Thymus (tissue), 11 donors: ENCODE measurements around the gene XDH. TPM values are rescaled to one million over a fixed set of nuclear protein-coding genes. Genes with fewer than 3 reads are reported as not detected.

Source experiments
- DNase-seq, 9 donors: peaks; one replicate each; pipeline ENCODE4 v3.0.0-alpha.2; 2013; ENCODE audit warnings: low spot score in 9 of 9, low read depth in 6 of 9, missing footprints in 1 of 9
- H3K27ac ChIP-seq, 2 donors: one replicate each; pipeline ENCODE4 v1.5.1; 2013; ENCODE audit warnings: control low read depth in 1 of 2, low read depth in 1 of 2, low read length in 1 of 2, mild to moderate bottlenecking in 1 of 2, moderate library complexity in 1 of 2
- H3K27me3 ChIP-seq, 2 donors: one replicate each; pipeline ENCODE4 v1.5.1; 2013; ENCODE audit warnings: low read length in 1 of 2; ENCODE audit not compliant: control insufficient read depth in 2 of 2, insufficient read depth in 1 of 2
- H3K36me3 ChIP-seq, 2 donors: one replicate each; pipeline ENCODE4 v1.5.1; 2013; ENCODE audit warnings: low read length in 1 of 2, mild to moderate bottlenecking in 1 of 2, moderate library complexity in 1 of 2; ENCODE audit not compliant: control insufficient read depth in 2 of 2, insufficient read depth in 2 of 2
- H3K4me1 ChIP-seq, 2 donors: one replicate each; pipeline ENCODE4 v1.5.1; 2013; ENCODE audit warnings: low read length in 2 of 2; ENCODE audit not compliant: control insufficient read depth in 2 of 2, insufficient read depth in 2 of 2
- H3K4me3 ChIP-seq, 2 donors: one replicate each; pipeline ENCODE4 v1.5.1; 2013; ENCODE audit warnings: low read length in 2 of 2, control low read depth in 1 of 2, mild to moderate bottlenecking in 1 of 2
- H3K9me3 ChIP-seq, 2 donors: one replicate each; pipeline ENCODE4 v1.5.1; 2013; ENCODE audit warnings: low read length in 1 of 2, mild to moderate bottlenecking in 1 of 2; ENCODE audit not compliant: control insufficient read depth in 2 of 2, insufficient read depth in 1 of 2
- WGBS: extraction: QIAGEN DNeasy Blood & Tissue Kit; methylation state at CpG from one replicate; pipeline ENCODE4 v1.1.7; 2013; 5-methylcytosine and 5-hydroxymethylcytosine counted together
- polyA plus RNA-seq: library from polyadenylated mRNA; stranded (reverse); fragments of 200-250 nt; gene quantifications from one replicate; pipeline ENCODE4 v1.2.3, GENCODE V29; 2013
- total RNA-seq: library from RNA; stranded (reverse); fragments of 120-200 nt; gene quantifications from one replicate; pipeline ENCODE4 v1.2.4, GENCODE V29; 2013
- donor health status: healthy.

XDH gene
- total and polyA plus RNA-seq, 2 donors: 0.19 to 0.78 TPM

- no peak overlapping the region for H3K27ac ChIP-seq
- H3K4me3 ChIP-seq: no peak overlapping the region
- no peaks in the 10 kb centered on the region for H3K9me3 ChIP-seq
- no peaks in the 10 kb centered on the region for H3K36me3 ChIP-seq
- H3K4me1 ChIP-seq: peaks cover 3 to 4% of the 10 kb centered on the region in 2 donors
- H3K27me3 ChIP-seq: no peaks in the 10 kb centered on the region
- no peak for DNase-seq
Measured at GRCh38 chr2:31429040-31429439, 14.5 kb upstream of the XDH start.

DNA sequence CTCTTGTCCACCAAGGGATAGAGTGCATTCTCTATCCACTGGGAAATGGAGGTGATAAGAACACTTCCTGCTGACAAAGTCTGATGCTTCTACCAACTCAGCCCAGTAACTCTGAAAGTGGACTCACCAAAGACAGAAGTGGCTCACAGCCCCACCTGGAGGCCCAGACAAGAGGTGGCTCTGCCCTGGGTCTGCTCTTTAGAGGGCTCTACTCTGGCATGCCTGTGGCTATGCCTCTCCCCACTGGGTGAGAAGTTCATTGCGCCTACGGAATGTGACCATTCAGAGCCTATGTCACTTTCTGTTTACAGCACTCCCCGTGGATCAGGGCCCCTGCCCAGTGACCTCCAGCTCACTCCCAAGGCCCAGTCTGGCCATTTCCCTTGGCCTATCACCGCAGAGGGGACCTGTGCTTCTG is 13.5 kb upstream of the XDH start:
- Histone ChIP-seq H3K27ac (no peak overlapping the region), H3K27me3 (no peaks in the 10 kb centered on the region), H3K4me1 (peaks cover 3 to 4% of the 10 kb centered on the region in 2 donors), H3K4me3 (no peak overlapping the region), H3K9me3 (no peaks in the 10 kb centered on the region), H3K36me3 (no peaks in the 10 kb centered on the region)
- no peak for DNase-seq
- 88% methylated on average over 4 of the region's 4 CpGs for WGBS

DNA sequence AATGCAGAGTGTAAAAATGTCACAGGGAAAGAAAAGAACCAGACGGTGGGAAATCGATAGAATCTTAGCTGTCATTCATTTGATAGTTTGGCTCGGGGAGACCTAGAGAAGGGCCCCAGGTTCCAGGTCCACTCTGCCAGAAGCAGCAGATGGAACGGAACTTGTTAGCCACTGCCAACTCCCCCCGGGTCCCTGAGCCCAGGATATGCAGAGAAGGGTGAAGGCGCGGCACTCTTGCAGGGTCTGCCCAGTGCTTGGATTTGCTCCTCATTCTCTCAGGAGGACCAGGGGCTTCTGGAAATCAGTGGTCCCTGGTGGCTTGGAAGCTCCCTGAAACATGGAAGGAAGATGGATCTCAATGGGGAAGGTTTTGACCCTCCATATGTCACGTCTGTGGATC is 11.6 kb upstream of the XDH start:
- no peak for DNase-seq
- no peak overlapping the region for H3K27ac ChIP-seq
- no peaks in the 10 kb centered on the region for H3K9me3 ChIP-seq
- no peak overlapping the region for H3K4me3 ChIP-seq
- 97% methylated on average over 8 of the region's 8 CpGs for WGBS
- H3K36me3 ChIP-seq: no peaks in the 10 kb centered on the region
- no peaks in the 10 kb centered on the region for H3K27me3 ChIP-seq
- peaks cover 3 to 4% of the 10 kb centered on the region in 2 donors for H3K4me1 ChIP-seq

DNA sequence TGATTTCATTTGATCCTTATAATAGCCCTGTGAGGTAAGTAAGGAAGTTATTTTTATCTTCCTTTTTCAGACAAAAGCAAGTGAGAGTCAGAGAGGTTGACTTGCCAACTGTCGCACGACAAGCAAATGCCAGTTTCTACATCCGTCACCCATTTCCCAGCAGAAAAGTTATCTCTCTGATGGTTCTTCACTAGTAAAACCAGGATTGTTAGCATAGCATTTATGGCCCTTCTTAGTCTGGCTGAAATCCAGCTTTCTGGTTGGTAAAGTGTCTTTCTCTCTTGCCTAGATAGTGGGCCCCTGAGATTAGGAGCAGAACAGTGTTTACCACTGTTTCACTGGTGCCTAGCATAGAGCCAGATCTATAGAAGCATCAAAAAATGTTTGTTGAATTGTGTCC is 7.1 kb upstream of the XDH start:
- no peak overlapping the region for H3K4me3 ChIP-seq
- H3K27ac ChIP-seq: no peak overlapping the region
- no peaks in the 10 kb centered on the region for H3K27me3 ChIP-seq
- H3K4me1 ChIP-seq: no peaks in the 10 kb centered on the region
- WGBS: over 99% methylated on average over 3 of the region's 3 CpGs
- no peak for DNase-seq
- H3K36me3 ChIP-seq: no peaks in the 10 kb centered on the region
- peaks cover 0 to 6% of the 10 kb centered on the region in 2 donors for H3K9me3 ChIP-seq

DNA sequence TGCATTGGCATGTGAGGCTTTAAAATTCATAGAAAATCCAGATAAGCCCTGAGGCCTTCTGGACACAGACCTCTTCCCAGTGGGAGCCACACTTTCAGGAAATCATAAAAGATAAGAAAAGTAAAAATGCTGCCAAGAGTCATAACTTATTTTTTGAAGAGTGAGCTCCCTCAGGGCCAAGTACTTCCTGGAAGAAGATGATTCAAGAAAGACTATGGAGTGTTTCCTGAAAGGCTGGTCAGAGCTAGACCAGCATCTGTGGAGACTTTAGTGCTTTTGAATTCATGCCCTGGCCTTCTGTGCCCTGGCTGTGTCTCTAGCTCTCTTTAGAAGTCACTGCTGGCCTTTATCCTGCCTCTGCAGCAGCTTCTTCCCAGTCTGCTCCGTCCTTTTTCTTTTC is 6.4 kb upstream of the XDH start:
- Histone ChIP-seq H3K27me3 (no peaks in the 10 kb centered on the region), H3K4me1 (no peaks in the 10 kb centered on the region), H3K4me3 (no peak overlapping the region), H3K36me3 (no peaks in the 10 kb centered on the region), H3K27ac (no peak overlapping the region), H3K9me3 (peaks cover 0 to 6% of the 10 kb centered on the region in 2 donors)
- no peak for DNase-seq
- 86% methylated on average over 1 of the region's 1 CpG for WGBS

DNA sequence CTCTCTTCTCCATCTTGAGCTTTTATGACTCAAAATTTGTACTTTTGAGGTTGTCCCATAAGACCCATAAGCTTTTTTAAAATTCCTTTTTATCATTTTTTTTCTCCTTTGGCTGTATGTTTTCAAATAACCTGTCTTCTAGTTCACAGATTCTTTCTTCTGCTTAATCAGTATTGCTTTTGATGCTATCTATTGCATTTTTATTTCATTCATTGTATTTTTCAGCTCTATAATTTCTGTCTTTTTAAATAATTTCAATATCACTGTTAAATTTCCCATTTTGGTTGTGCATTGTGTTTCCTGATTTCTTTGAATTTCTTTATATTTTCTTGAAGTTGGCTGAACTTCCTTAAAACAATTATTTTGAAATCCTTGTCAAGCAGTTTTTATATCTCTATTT is 4.8 kb upstream of the XDH start:
- DNase-seq: no peak
- Histone ChIP-seq H3K27ac (no peak overlapping the region), H3K27me3 (no peaks in the 10 kb centered on the region), H3K36me3 (no peaks in the 10 kb centered on the region), H3K4me1 (no peaks in the 10 kb centered on the region), H3K9me3 (peaks cover 0 to 6% of the 10 kb centered on the region in 2 donors), H3K4me3 (no peak overlapping the region)

DNA sequence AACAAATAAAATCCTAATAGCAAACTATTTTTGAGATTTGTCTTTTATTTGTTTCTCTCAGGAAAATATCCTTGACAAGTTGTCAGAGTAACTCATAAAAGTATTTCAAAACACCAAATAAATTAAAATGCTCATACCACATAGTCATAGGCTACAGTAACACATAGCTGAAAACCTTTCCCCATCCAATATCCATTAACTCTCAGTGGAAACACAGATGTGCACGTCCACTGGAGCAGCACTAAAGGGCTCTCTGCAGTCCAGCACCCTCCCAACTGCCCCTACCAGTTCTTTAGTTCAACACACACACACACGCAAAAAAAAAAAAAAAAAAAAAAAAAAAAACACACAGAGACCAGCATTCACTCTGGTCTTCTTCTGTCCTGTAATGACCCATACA is 879 bp upstream of the XDH start:
- H3K27me3 ChIP-seq: no peaks in the 10 kb centered on the region
- 89% methylated on average over 2 of the region's 2 CpGs for WGBS
- no peaks in the 10 kb centered on the region for H3K36me3 ChIP-seq
- no peaks in the 10 kb centered on the region for H3K4me1 ChIP-seq
- no peak overlapping the region for H3K4me3 ChIP-seq
- H3K27ac ChIP-seq: no peak overlapping the region
- H3K9me3 ChIP-seq: peaks cover 0 to 6% of the 10 kb centered on the region in 2 donors
- DNase-seq: no peak

GRCh38 chr2:31413862-31414550 is 536 bp downstream of the XDH start:
- no peak for DNase-seq
- Histone ChIP-seq H3K4me1 (no peaks in the 10 kb centered on the region), H3K4me3 (no peak overlapping the region), H3K9me3 (no peaks in the 10 kb centered on the region), H3K36me3 (no peaks in the 10 kb centered on the region), H3K27ac (no peak overlapping the region), H3K27me3 (no peaks in the 10 kb centered on the region)
- 78% methylated on average over 5 of the region's 5 CpGs for WGBS

DNA sequence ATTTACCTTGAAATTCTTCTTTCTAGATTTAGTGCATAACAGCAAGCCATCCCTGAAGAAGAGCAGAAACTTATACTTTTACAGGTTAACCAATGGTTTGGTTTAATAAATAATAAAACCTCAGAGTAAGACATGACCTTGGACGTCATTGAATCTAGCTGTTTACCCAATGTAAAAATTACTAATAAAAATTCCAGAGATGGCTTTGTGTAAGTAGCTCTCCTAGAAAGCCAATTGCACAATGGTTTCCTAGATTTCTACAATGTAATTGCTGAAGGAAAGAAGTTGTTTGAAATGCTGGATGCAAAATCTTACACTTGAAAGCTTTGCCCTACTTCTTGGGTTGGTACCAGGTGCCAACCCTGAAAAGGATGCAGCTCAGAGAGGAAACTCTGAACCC is 1.5 kb downstream of the XDH start:
- whole genome bisulfite sequencing: 95% methylated on average over 1 of the region's 1 CpG
- H3K27me3 ChIP-seq: no peaks in the 10 kb centered on the region
- no peak for DNase-seq

More for the DNA sequence above, 1.5 kb downstream of the XDH start:
- Histone ChIP-seq H3K4me1 (no peaks in the 10 kb centered on the region), H3K27ac (no peak overlapping the region), H3K36me3 (no peaks in the 10 kb centered on the region), H3K9me3 (no peaks in the 10 kb centered on the region), H3K4me3 (no peak overlapping the region)
